Neuron (in vitro differentiated cells): ENCODE data around the gene KDM4B.
"Not testable (repeated sequence)": the region's sequence is repeated elsewhere in the genome, so short reads cannot be mapped to it uniquely, and the experiment has no call there.

Experiments used
- H2AFZ ChIP-seq: one replicate; pipeline ENCODE4 v1.6.1; 2013; ENCODE audit warnings: low read depth, mild to moderate bottlenecking, inconsistent platforms, low read length, moderate library complexity
- H3K27me3 ChIP-seq: one replicate; pipeline ENCODE4 v1.6.1; 2013; ENCODE audit warnings: low read length; ENCODE audit not compliant: insufficient read depth
- H3K36me3 ChIP-seq: one replicate; pipeline ENCODE4 v1.6.1; 2013; ENCODE audit warnings: low read length; ENCODE audit not compliant: insufficient read depth
- H3K4me1 ChIP-seq: one replicate; pipeline ENCODE4 v1.6.1; 2013; ENCODE audit warnings: low read length; ENCODE audit not compliant: insufficient read depth
- H3K4me3 ChIP-seq: 2 replicates; pipeline ENCODE4 v1.5.1; 2013; ENCODE audit warnings: mild to moderate bottlenecking, low read length, moderate library complexity
- H3K9me3 ChIP-seq: one replicate; pipeline ENCODE4 v1.6.1; 2013; ENCODE audit warnings: low read length

Gene KDM4B

GRCh38 chr19:4971424-4971793 lies 2.5 kb downstream of the KDM4B start:
- Histone ChIP-seq H3K9me3 (no peaks in the 10 kb centered on the region), H3K4me3 (peak overlapping the region; percentile 94), H3K27me3 (no peaks in the 10 kb centered on the region), H3K36me3 (no peaks in the 10 kb centered on the region), H2AFZ (no peak overlapping the region), H3K4me1 (peaks cover 27% of the 10 kb centered on the region)

GRCh38 chr19:4971816-4972495 lies 3.0 kb downstream of the KDM4B start:
- H3K27me3 ChIP-seq: no peaks in the 10 kb centered on the region
- H3K36me3 ChIP-seq: no peaks in the 10 kb centered on the region
- no peak overlapping the region for H3K4me3 ChIP-seq
- H2AFZ ChIP-seq: no peak overlapping the region
- peaks cover 27% of the 10 kb centered on the region for H3K4me1 ChIP-seq
- no peaks in the 10 kb centered on the region for H3K9me3 ChIP-seq

GRCh38 chr19:4972509-4973230 lies 3.8 kb downstream of the KDM4B start:
- H3K4me1 ChIP-seq: peaks cover 27% of the 10 kb centered on the region
- no peaks in the 10 kb centered on the region for H3K27me3 ChIP-seq

GRCh38 chr19:4974880-4975469 lies 6.1 kb downstream of the KDM4B start:
- H3K27me3 ChIP-seq: no peaks in the 10 kb centered on the region
- H3K4me1 ChIP-seq: peaks cover 19% of the 10 kb centered on the region
- H3K4me3 ChIP-seq: no peak overlapping the region
- H3K9me3 ChIP-seq: no peaks in the 10 kb centered on the region
- H2AFZ ChIP-seq: no peak overlapping the region
- H3K36me3 ChIP-seq: peaks cover 9% of the 10 kb centered on the region

More at GRCh38 chr19:4972509-4973230, 3.8 kb downstream of the KDM4B start:
- no peak overlapping the region for H3K4me3 ChIP-seq
- H2AFZ ChIP-seq: no peak overlapping the region
- H3K9me3 ChIP-seq: no peaks in the 10 kb centered on the region
- H3K36me3 ChIP-seq: peaks cover 5% of the 10 kb centered on the region

- peaks cover 13% of the 10 kb centered on the region for H3K4me1 ChIP-seq
- H2AFZ ChIP-seq, H3K36me3 ChIP-seq, H3K27me3 ChIP-seq, H3K4me3 ChIP-seq, H3K9me3 ChIP-seq: not testable (repeated sequence)
Measured at GRCh38 chr19:4975601-4976000, 6.7 kb downstream of the KDM4B start.

- Histone ChIP-seq H3K4me1 (peaks cover 3% of the 10 kb centered on the region), H2AFZ (no peak overlapping the region), H3K9me3 (no peaks in the 10 kb centered on the region), H3K27me3 (no peaks in the 10 kb centered on the region), H3K36me3 (peaks cover 9% of the 10 kb centered on the region), H3K4me3 (no peak overlapping the region)
Measured at GRCh38 chr19:4976401-4977298, 7.7 kb downstream of the KDM4B start.

GRCh38 chr19:4977299-4978174 lies 8.6 kb downstream of the KDM4B start:
- Histone ChIP-seq H3K4me1 (no peaks in the 10 kb centered on the region), H2AFZ (no peak overlapping the region), H3K27me3 (no peaks in the 10 kb centered on the region), H3K9me3 (no peaks in the 10 kb centered on the region), H3K4me3 (no peak overlapping the region), H3K36me3 (peaks cover 9% of the 10 kb centered on the region)

- H3K4me1 ChIP-seq: no peaks in the 10 kb centered on the region
- no peak overlapping the region for H2AFZ ChIP-seq
- no peaks in the 10 kb centered on the region for H3K27me3 ChIP-seq
- no peaks in the 10 kb centered on the region for H3K9me3 ChIP-seq
- no peak overlapping the region for H3K4me3 ChIP-seq
- H3K36me3 ChIP-seq: peaks cover 9% of the 10 kb centered on the region
Measured at GRCh38 chr19:4979211-4979807, 10.4 kb downstream of the KDM4B start.

- no peaks in the 10 kb centered on the region for H3K4me1 ChIP-seq
- no peaks in the 10 kb centered on the region for H3K27me3 ChIP-seq
- peaks cover 9% of the 10 kb centered on the region for H3K36me3 ChIP-seq
- H2AFZ ChIP-seq: no peak overlapping the region
- H3K9me3 ChIP-seq: no peaks in the 10 kb centered on the region
- no peak overlapping the region for H3K4me3 ChIP-seq
Measured at GRCh38 chr19:4980067-4980466, 11.2 kb downstream of the KDM4B start.

- no peak overlapping the region for H2AFZ ChIP-seq
- H3K4me3 ChIP-seq: no peak overlapping the region
- H3K9me3 ChIP-seq: no peaks in the 10 kb centered on the region
- H3K36me3 ChIP-seq: peaks cover 9% of the 10 kb centered on the region
- no peaks in the 10 kb centered on the region for H3K4me1 ChIP-seq
- no peaks in the 10 kb centered on the region for H3K27me3 ChIP-seq
Measured at GRCh38 chr19:4980838-4981680, 12.1 kb downstream of the KDM4B start.

GRCh38 chr19:4981681-4981958 lies 12.7 kb downstream of the KDM4B start:
- H3K36me3 ChIP-seq: peaks cover 9% of the 10 kb centered on the region
- H3K4me1 ChIP-seq: peaks cover 3% of the 10 kb centered on the region
- H2AFZ ChIP-seq: no peak overlapping the region
- no peaks in the 10 kb centered on the region for H3K9me3 ChIP-seq
- H3K4me3 ChIP-seq: no peak overlapping the region
- H3K27me3 ChIP-seq: no peaks in the 10 kb centered on the region
